Activated CD8-positive, alpha-beta T cell treated with anti-CD3 and anti-CD28 coated beads, Interleukin-2, amount 10 ng/mL, durations not matched to agents 7 days and 5 days (primary cell): Measurements from ENCODE around the gene COL21A1. TPM values are rescaled to one million over a fixed set of nuclear protein-coding genes. Genes with fewer than 3 reads are reported as not detected.

ENCODE experiments used
- ATAC-seq: fragments of 150-1000 bp; cut with Tn5 transposase; one replicate; pipeline ENCODE4 v1.10.0; 2021; ENCODE audit warnings: moderate library complexity
- CTCF ChIA-PET: fragments of 350-600 bp; sonication (Branson Sonifier 250); formaldehyde crosslinking; loops from one replicate; lab custom pipeline; 2021; ENCODE audit warnings: antibody characterized with exemption; lab: Charles Lee
- POLR2A ChIA-PET: fragments of 350-600 bp; sonication (Branson Sonifier 250); formaldehyde crosslinking; loops from one replicate; lab custom pipeline; 2021; ENCODE audit warnings: antibody characterized with exemption; lab: Charles Lee
- DNase-seq: peaks from one replicate; pipeline ENCODE4 v3.0.0-alpha.2; 2020
- H3K27ac Mint-ChIP-seq: one replicate; pipeline ENCODE4 v1.8.0; 2021; ENCODE audit warnings: mild to moderate bottlenecking, mixed read lengths
- H3K27me3 Mint-ChIP-seq: one replicate; pipeline ENCODE4 v1.8.0; 2021; ENCODE audit warnings: low read depth, mixed read lengths
- H3K36me3 Mint-ChIP-seq: one replicate; pipeline ENCODE4 v1.8.0; 2021; ENCODE audit warnings: low read depth, mixed read lengths
- H3K4me1 Mint-ChIP-seq: one replicate; pipeline ENCODE4 v1.8.0; 2021; ENCODE audit warnings: low read depth, mixed read lengths
- H3K4me3 Mint-ChIP-seq: one replicate; pipeline ENCODE4 v1.8.0; 2021; ENCODE audit warnings: mild to moderate bottlenecking, mixed read lengths
- H3K9me3 Mint-ChIP-seq: one replicate; pipeline ENCODE4 v1.8.0; 2022; ENCODE audit warnings: mixed read lengths; ENCODE audit not compliant: insufficient read depth
- total RNA-seq, 2 experiments: library from RNA; stranded (reverse); gene quantifications; one replicate each; pipeline ENCODE4 v1.2.3, GENCODE V29; 2021

Gene COL21A1
- not detected for total RNA-seq

DNA sequence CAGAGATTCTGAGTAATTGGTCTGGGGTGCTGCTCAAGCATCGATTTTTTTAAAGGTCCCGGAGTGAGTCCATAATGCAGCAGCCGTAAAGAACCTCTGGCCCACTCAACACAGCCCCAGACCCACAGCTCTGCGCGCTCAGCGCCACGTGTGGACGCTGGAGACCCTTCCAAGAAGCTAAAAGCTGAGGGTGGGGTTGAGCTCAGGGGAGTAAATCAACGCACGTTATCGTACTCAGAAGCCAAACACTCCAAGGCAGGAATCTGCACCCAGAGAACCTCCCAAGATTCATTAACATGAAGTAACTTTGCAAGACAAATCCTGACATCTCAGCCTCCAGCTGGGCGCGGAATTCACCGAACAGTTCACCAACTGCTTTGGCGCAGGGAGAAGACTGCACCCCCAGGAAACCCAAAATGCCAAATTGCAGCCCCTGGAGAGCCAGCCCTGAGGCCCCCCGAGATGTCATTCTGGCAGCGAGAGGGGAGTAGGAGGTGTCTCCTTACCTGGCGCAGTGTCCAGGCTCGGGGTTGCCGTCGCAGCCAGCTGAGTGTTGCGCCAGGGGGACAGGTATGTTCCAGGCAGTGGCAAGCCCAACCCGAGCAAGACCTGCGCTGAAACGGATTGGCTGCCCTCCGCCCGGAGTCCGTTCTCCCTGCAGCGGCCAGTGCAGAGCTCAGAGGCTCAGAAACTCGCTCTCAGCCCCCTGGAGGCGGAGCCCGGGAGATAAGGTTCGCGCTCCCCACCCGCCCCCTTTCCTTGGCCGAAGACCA lies at the start of gene COL21A1:
TSS of gene COL21A1 (minus strand) at position 700 of the 773 bp plus-strand sequence. CDS start 64,962 bp downstream, outside the sequence.
- ChIA-PET CTCF (no interaction called here), POLR2A (no interaction called here)
- H3K36me3 Mint-ChIP-seq, result no peaks in the 10 kb centered on the region
- ATAC-seq (no peak), DNase-seq (no peak)
- H3K27ac Mint-ChIP-seq, result no peak within 1 kb of the TSS
- H3K4me3 Mint-ChIP-seq, result no peak within 1 kb of the TSS
- no peaks in the 10 kb centered on the region for H3K9me3 Mint-ChIP-seq
- no peaks in the 10 kb centered on the region for H3K4me1 Mint-ChIP-seq
- no peaks in the 10 kb centered on the region for H3K27me3 Mint-ChIP-seq

DNA sequence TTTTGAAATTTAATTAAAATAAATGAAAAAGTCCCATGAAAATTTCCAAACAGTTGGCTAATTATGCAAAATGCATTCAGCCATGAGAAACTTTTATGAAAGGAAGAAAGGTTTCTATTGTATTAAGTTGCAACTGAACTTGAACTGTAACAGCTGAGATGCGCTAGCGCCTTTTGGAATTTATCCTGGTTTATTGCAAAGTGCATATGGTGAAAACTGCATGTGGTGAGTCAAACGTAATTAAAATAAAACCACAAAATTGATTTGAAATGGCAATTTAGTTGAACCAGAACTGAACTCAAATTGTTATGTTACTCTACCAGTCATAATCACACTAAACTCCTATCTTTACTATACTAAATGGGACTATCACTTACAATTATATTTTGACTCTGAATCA lies 46.4 kb upstream of the COL21A1 start:
- Mint-ChIP-seq H3K9me3 (no peaks in the 10 kb centered on the region), H3K27ac (no peak overlapping the region), H3K27me3 (no peaks in the 10 kb centered on the region), H3K36me3 (no peaks in the 10 kb centered on the region), H3K4me1 (no peaks in the 10 kb centered on the region), H3K4me3 (no peak overlapping the region)
- CTCF ChIA-PET, result no interaction called here
- no peak for DNase-seq
- POLR2A ChIA-PET, result no interaction called here
- no peak for ATAC-seq

DNA sequence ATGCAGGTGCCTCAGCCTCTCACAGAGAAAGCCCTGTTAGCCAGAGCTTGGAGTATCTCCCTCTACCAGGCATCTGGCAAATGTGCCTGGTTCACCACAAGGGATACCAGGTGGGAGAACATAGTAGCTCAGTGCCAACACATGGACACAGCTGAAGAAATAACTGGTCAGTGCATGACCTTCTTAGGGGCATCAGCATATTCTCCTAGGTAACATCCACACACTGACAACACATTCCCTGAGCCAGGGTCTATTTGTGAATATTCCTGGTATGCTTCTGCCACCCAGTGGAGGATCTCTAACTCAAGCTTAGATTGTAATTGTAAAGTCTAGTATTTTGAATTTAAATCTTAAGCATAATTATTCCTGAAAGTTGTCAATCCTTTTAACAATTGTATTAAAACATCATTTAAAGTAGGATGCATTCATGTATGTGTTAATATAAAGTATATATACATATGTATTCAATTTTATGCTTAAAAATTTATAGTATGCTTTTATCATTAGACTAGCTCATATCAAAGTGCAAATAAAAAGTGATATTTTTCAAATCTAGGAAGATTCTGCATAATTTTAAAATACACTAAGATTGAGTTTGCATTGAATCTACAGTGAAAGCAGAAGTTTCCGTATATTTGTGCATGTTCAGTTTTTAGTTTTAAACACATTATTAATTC lies 45.3 kb upstream of the COL21A1 start:
- ATAC-seq, result no peak
- no peaks in the 10 kb centered on the region for H3K27me3 Mint-ChIP-seq
- CTCF ChIA-PET, result interaction anchor here (1.1 to 1.4 kb wide), 2 partner anchors 847 to 1016 kb away, joined by 3 to 4 read pairs; no protein-coding TSS in a partner anchor
- H3K9me3 Mint-ChIP-seq, result no peaks in the 10 kb centered on the region
- no peaks in the 10 kb centered on the region for H3K4me1 Mint-ChIP-seq
- no peak overlapping the region for H3K4me3 Mint-ChIP-seq
- H3K36me3 Mint-ChIP-seq, result no peaks in the 10 kb centered on the region
- no peak overlapping the region for H3K27ac Mint-ChIP-seq
- POLR2A ChIA-PET, result interaction anchor here (0.6 kb wide), 1 partner anchor 386 kb away, joined by 3 read pairs; no protein-coding TSS in a partner anchor
- no peak for DNase-seq

DNA sequence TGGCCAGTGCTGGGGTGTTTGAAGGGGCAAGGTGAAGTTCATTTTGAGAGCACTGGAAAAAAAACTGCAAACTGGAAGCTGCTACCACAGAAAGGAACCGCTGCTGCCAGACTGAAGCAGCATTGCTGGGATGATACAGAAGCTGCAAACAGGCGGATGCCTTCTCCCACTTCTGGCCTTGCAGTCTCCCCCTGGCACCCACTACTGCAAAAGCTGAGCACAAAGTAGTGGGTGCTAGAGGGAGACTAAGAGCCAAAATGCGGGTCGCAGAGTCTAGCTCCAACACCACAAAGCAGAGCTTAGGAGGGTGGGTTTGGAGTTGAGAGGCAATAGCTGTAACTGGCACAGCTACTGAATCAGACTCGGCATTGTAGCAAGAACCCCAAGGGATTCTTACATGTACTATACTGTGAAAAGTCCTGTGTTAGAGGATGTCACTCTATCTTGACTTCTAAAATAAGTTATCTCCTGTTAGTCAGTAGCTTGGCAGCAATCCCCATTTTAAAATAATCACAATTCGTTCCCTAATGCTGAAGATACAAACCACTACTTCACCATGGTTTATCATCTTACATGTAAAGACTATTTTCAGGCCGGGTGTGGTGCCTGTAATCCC lies 44.0 kb upstream of the COL21A1 start:
- H3K9me3 Mint-ChIP-seq, result no peaks in the 10 kb centered on the region
- no peak for ATAC-seq
- H3K27ac Mint-ChIP-seq, result no peak overlapping the region
- H3K4me1 Mint-ChIP-seq, result no peaks in the 10 kb centered on the region
- H3K4me3 Mint-ChIP-seq, result no peak overlapping the region
- ChIA-PET POLR2A (no interaction called here), CTCF (interaction anchor here (1.1 kb wide), 1 partner anchor 1015 kb away, joined by 4 read pairs; no protein-coding TSS in a partner anchor)
- DNase-seq, result no peak
- no peaks in the 10 kb centered on the region for H3K36me3 Mint-ChIP-seq
- H3K27me3 Mint-ChIP-seq, result no peaks in the 10 kb centered on the region

DNA sequence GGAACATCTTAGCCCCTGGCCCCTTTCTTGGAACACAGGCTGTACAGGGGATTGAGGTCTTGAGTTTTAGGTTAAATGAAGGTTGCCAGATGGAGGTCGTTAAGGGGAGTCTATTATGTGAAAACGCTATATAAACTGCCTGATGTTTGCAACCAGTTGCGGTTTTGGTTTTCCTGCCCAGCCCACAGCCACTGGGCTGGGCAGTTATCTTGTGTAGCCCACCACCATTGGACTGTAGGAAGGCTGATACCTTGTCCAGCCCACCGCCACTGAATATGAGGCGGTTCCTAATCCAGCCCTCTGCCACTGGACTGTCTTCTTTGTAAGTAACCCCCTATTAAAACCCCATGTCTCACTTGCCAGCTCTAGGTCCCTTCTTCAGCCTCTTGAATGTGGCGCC lies 42.3 kb upstream of the COL21A1 start:
- ATAC-seq (no peak), DNase-seq (no peak)
- Mint-ChIP-seq H3K9me3 (no peaks in the 10 kb centered on the region), H3K27me3 (no peaks in the 10 kb centered on the region), H3K4me3 (no peak overlapping the region), H3K4me1 (no peaks in the 10 kb centered on the region), H3K36me3 (no peaks in the 10 kb centered on the region), H3K27ac (no peak overlapping the region)
- POLR2A ChIA-PET, result no interaction called here
- CTCF ChIA-PET, result no interaction called here

DNA sequence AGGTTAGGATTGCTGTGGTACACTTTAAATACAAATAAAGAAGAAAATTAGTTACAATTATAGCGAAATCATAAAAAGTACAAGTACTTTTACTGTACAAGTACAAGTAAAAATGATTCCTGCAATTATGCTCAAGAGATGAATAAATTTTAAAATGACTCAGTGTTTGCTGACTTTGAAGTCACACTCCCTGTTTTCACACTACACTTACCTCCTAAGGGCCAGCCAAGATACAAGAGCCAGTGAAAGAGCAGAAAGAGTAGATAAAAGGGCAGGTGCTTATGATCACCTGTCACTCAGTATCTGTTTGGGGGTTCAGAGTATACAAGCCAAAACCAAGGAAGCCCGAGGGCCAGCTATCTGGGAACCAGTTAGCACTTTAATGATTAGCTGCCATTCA lies 41.0 kb upstream of the COL21A1 start:
- no peaks in the 10 kb centered on the region for H3K27me3 Mint-ChIP-seq
- no peaks in the 10 kb centered on the region for H3K4me1 Mint-ChIP-seq
- ATAC-seq (no peak), DNase-seq (no peak)
- H3K4me3 Mint-ChIP-seq, result no peak overlapping the region
- no peak overlapping the region for H3K27ac Mint-ChIP-seq
- ChIA-PET CTCF (no interaction called here), POLR2A (no interaction called here)
- H3K9me3 Mint-ChIP-seq, result no peaks in the 10 kb centered on the region
- H3K36me3 Mint-ChIP-seq, result no peaks in the 10 kb centered on the region

DNA sequence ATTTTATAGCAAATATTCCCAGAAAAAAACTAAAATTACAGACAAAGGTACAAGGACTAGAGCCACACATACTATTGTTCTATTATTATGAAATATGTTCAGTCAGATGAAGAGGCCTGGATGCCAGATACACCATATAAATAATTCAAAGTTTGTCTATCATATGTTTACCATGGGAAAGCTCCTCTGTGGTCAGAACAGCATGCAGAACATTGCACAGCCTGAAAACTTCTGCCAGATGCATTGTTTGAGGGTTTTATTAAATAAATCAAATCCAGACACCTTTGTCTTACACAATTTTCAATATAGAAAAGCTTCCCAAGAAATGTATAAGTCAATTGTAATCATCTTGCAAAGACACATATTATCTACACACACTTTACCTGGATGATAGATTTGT lies 35.0 kb upstream of the COL21A1 start:
- Mint-ChIP-seq H3K9me3 (no peaks in the 10 kb centered on the region), H3K27me3 (no peaks in the 10 kb centered on the region), H3K36me3 (no peaks in the 10 kb centered on the region), H3K4me3 (no peak overlapping the region), H3K4me1 (no peaks in the 10 kb centered on the region), H3K27ac (no peak overlapping the region)
- DNase-seq, result no peak
- CTCF ChIA-PET, result no interaction called here
- no peak for ATAC-seq
- POLR2A ChIA-PET, result no interaction called here

DNA sequence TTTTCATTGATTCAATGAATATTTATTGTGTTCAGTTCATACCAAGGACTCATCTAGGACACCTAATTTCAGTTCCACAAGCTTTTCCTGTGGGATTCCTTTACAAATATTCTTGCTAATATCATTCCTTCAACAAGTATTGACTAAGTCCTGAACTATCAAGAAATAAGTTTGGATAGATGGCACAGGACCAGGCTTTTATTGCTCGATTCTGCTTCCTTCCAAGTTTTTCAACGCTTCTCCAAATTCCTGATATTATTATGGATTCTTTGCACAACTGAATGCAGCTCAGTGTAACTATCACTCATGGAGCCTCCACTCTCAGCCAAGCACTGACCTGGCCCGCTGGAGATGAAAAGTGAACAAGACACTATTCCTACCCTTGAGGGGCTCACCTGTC lies 32.7 kb upstream of the COL21A1 start:
- H3K4me3 Mint-ChIP-seq, result no peak overlapping the region

DNA sequence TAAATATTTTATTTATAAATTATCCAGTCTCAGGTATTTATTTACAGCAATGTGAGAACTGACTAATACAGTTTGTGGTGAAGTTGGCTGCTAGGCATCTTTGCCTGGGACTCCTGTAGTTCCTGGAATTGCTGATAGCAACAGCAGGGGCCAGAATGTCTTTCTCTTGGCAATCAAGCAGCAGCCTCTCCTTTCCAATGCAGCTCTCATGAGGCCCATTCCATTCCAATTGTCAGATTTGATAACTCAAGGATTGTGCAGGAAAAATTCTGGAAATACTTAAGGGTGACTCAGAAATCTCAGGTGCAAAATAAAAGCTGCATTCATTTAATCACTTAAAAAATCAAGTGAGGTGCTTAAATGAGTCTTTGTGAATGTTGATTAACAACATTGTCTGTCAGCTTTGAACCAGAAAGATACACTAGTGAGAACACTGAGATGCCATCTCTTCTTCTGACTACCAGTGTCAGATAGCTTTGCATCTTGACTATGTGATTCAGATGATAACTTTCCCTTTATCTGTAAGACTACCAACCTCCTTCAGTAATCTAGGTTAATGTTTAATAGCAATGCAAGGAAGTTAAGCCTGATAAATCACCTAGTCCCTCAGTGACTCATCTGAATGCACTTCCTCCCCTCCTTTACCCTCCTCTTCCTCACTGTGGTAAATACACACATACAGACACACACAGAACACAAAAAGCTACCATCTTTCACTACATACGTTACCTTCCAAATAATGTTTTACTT lies 32.1 kb upstream of the COL21A1 start:
- CTCF ChIA-PET, result no interaction called here
- Mint-ChIP-seq H3K27ac (no peak overlapping the region), H3K4me3 (no peak overlapping the region), H3K36me3 (no peaks in the 10 kb centered on the region), H3K27me3 (no peaks in the 10 kb centered on the region), H3K9me3 (no peaks in the 10 kb centered on the region), H3K4me1 (no peaks in the 10 kb centered on the region)
- ATAC-seq (no peak), DNase-seq (no peak)
- POLR2A ChIA-PET, result no interaction called here

More for the DNA sequence above, 32.7 kb upstream of the COL21A1 start:
- no peak overlapping the region for H3K27ac Mint-ChIP-seq
- CTCF ChIA-PET, result no interaction called here
- no peaks in the 10 kb centered on the region for H3K36me3 Mint-ChIP-seq
- ATAC-seq (no peak), DNase-seq (no peak)
- POLR2A ChIA-PET, result no interaction called here
- H3K9me3 Mint-ChIP-seq, result no peaks in the 10 kb centered on the region
- H3K27me3 Mint-ChIP-seq, result no peaks in the 10 kb centered on the region
- H3K4me1 Mint-ChIP-seq, result no peaks in the 10 kb centered on the region

DNA sequence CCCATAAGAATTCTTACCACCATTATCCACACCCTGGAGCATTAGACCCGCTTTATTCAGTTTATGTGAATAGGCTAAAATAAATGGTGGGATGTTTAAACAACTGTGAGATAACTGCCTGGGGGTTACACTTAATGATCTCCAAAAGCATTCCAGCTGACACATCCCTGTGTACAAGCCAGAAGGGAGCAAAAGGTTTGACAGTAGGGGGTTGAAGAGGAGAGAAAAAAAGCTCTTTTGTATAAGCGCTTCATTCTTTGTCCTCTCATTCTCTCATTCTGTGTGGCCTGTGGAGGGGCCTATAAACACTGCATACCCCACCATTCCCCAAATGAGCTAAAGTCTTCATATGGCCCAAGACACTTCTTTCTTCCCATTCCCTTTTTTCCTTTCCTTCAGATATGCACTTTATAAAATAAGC lies 30.8 kb upstream of the COL21A1 start:
- CTCF ChIA-PET, result no interaction called here
- ATAC-seq, result no peak
- H3K27me3 Mint-ChIP-seq, result no peaks in the 10 kb centered on the region
- no peaks in the 10 kb centered on the region for H3K4me1 Mint-ChIP-seq
- POLR2A ChIA-PET, result no interaction called here
- H3K4me3 Mint-ChIP-seq, result no peak overlapping the region
- DNase-seq, result no peak
- H3K27ac Mint-ChIP-seq, result no peak overlapping the region
- no peaks in the 10 kb centered on the region for H3K36me3 Mint-ChIP-seq
- H3K9me3 Mint-ChIP-seq, result no peaks in the 10 kb centered on the region

DNA sequence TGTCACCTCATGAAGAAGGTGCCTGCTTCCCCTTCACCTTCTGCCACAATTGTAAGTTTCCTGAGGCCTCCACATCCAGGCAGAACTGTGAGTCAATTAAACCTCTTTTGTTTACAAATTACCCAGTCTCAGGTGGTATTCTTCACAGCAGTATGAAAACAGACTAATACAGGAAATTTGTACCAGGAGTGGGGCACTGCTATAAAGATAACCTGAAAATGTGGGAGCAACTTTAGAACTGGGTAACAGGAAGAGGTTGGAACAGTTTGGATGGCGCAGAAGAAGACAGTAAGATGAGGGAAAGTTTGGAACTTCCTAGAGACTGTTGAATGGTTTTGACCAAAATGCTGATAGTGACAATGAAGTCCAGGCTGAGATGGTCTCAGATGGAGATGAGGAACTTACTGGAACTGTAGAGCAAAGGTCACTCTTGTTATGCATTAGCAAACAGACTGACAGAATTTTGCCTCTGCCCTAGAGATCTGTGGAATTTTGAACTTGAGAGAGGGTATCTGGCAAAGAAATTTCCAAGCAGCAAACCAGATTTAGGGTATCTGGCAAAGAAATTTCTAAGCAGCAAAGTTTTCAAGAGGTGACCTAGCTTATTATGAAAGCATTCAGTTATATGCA lies 23.5 kb upstream of the COL21A1 start:
- Mint-ChIP-seq H3K4me3 (no peak overlapping the region), H3K27ac (no peak overlapping the region), H3K4me1 (no peaks in the 10 kb centered on the region), H3K36me3 (no peaks in the 10 kb centered on the region), H3K27me3 (no peaks in the 10 kb centered on the region), H3K9me3 (peaks cover 11% of the 10 kb centered on the region)
- POLR2A ChIA-PET, result no interaction called here
- DNase-seq (no peak), ATAC-seq (no peak)
- CTCF ChIA-PET, result no interaction called here
